ENCODE results near the gene DEPDC7.

DEPDC7 gene

DNA sequence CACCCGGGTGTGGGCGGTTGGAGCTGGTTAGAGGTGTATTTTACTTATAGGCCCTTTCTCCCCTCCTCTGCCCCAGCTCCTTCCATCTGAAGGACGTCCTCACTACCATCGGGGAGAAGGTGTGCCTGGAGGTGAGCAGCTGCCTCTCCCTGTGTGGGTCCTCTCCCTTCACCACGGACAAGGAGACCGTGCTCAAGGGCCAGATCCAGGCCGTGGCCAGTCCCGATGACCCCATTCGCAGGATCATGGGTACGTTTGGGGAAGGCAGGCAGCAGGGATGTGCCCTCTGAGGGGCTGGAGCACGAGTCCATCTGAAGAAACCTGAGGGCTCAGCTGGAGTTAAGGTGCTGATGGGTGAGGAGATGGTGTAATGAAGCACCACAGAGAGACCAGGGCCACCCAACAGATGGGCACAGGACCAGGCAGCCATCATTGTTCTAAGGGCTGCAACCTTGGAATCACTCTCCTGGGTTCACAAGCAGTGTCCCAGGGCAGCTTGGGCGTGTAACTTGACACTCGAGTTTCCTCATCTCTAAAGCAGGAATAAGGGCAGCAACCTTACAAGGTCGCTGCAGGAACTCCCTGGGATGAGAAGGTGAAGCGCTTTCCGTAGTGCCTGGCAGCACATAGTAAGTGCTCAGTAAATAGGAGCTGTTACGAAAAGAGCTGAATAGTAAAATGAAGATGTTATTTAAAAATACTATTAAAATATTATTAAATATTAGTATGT lies 53.1 kb downstream of the DEPDC7 start:
- peak overlapping the region; percentile 6; the same call in 1 of the 2 replicates for H3K27ac ChIP-seq
- no peak for DNase-seq (ENCODE audit: low spot score)
- ChIA-PET CTCF (interaction anchor here (0.5 kb wide), 1 partner anchor 170 kb away, joined by 3 read pairs; no protein-coding TSS in a partner anchor), POLR2A (ENCODE audit: low non-redundant PET) (no interaction called here)
- TF ChIP-seq, protein P1, sequence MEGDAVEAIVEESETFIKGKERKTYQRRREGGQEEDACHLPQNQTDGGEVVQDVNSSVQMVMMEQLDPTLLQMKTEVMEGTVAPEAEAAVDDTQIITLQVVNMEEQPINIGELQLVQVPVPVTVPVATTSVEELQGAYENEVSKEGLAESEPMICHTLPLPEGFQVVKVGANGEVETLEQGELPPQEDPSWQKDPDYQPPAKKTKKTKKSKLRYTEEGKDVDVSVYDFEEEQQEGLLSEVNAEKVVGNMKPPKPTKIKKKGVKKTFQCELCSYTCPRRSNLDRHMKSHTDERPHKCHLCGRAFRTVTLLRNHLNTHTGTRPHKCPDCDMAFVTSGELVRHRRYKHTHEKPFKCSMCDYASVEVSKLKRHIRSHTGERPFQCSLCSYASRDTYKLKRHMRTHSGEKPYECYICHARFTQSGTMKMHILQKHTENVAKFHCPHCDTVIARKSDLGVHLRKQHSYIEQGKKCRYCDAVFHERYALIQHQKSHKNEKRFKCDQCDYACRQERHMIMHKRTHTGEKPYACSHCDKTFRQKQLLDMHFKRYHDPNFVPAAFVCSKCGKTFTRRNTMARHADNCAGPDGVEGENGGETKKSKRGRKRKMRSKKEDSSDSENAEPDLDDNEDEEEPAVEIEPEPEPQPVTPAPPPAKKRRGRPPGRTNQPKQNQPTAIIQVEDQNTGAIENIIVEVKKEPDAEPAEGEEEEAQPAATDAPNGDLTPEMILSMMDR (conservative IDR thresholded peaks at IDR 0.05; ENCODE audit: low read depth) = no peak

DNA sequence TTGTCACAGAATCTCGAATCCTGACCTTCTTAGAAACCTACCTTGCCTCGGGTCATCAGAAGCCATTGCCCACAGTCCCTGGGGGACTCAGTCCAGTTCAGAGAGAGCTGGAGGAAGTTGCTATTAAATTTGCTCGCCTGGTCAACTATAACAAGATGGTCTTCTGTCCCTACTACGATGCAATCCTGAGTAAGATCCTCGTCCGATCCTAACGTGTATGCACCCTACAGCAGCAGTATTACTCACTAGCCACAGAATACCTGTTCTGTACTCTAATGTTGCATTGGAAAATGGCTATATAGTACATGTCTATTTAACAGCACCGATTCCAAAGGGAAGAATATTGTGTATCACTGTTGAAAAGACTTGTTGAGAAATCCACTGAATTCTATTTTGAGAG lies 56.8 kb downstream of the DEPDC7 start:
- ChIA-PET CTCF (interaction anchor here (1.5 kb wide), 1 partner anchor 11 kb away, joined by 3 read pairs; no protein-coding TSS in a partner anchor), POLR2A (ENCODE audit: low non-redundant PET) (no interaction called here)
- H3K27ac ChIP-seq = no peak overlapping the region
- TF ChIP-seq, protein P1 (conservative IDR thresholded peaks at IDR 0.05; ENCODE audit: low read depth) = no peak
- DNase-seq (ENCODE audit: low spot score) = no peak
